ENCODE measurements around the gene SGSM2.

DNA sequence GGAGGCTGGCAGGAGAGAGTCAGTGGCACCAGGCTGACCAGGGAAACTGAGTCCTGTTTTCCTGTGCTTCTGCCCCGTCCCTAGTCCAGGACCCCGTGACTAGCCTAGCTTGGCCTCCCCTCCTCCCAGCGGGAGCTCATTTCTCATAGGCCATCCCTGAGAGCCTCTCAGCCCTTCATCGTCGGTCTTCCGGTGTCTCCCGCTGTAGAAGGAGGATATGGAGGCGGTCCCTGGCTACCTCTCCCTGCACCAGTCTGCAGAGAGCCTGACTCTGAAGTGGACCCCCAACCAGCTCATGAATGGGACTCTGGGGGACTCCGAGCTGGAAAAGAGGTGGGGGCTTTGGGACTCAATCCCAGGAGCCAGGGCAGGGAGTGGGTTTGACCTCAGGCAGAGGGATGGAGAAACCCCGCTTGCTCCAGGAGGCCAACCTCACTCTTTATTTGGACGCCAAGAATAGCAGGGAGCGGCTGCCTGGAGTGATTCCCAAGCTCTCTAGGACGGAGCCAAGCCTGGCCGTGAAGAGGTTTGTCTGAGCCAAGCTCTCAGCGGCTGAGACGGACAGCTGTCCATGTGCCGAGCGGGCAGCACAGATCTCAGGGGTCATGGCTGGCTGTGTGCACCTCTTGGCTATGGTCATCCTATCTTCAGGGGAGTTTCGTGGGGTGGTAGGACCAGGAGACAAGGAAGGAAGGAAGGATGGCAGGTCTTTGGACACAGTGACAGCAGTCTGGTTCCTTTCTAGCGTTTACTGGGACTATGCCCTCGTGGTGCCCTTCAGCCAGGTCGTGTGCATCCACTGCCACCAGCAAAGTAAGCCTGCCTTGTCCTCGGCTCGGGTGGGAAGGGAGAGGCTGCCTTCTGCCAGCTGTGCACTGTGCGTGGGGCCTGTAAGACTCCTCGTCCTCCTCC lies 26.8 kb downstream of the SGSM2 start:
- no peak for TF ChIP-seq CTCF (IDR thresholded peaks at IDR 0.05)
- TF ChIP-seq POLR2A (IDR thresholded peaks at IDR 0.05): no peak

All from tibial nerve (tissue), 3 donors.